GM12892 (cell line): Measurements from ENCODE around the gene PI4K2B.

Experiments
- POLR2A ChIP-seq: IDR thresholded peaks from 2 replicates; pipeline ENCODE4 v1.6.1; 2011; ENCODE audit warnings: low read depth, low read length, control low read depth
- POLR2AphosphoS5 ChIP-seq: IDR thresholded peaks from 2 replicates; pipeline ENCODE4 v1.6.1; 2011; ENCODE audit warnings: low read depth, low read length, control low read depth
- TAF1 ChIP-seq: IDR thresholded peaks from 2 replicates; pipeline ENCODE4 v1.6.1; 2011; ENCODE audit warnings: low read depth, mild to moderate bottlenecking, control low read depth, low read length, borderline replicate concordance

DNA sequence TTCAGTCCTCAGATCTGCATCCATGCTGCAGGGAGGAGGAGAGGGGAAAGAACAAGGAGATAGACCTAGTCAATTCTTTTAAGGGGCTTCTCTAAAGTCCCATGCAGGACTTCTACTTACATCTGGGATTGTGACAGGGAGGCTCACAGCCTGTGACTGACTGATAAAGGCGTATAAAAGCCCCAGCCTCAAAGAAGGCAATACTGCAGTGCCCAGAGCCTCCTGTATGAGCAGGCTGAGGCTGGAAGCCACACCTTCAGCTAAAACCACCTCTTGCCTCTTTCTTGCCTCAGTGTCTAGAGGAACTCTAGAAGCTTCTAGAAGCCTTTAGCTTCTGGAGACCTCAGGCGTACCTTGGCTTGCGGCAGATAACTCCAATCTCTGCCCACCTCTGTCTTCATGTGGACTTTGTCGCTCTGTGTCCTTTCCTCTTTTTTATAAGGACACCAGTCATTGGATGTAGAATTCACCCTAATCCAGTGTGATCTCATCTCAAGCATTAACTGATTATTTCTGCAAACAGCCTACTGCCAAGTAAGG is 72.8 kb downstream of the PI4K2B start:
- TF ChIP-seq POLR2A (no peak), POLR2AphosphoS5 (no peak), TAF1 (no peak)
